ENCODE results near the gene MAGEE1. TPM values are rescaled to one million over a fixed set of nuclear protein-coding genes. Genes with fewer than 3 reads are reported as not detected.

MAGEE1 gene
- total and polyA plus RNA-seq, 2 donors (not counting 1 experiment from before 2014, with no cell fraction given), result 0.52 to 1.2 TPM

DNA sequence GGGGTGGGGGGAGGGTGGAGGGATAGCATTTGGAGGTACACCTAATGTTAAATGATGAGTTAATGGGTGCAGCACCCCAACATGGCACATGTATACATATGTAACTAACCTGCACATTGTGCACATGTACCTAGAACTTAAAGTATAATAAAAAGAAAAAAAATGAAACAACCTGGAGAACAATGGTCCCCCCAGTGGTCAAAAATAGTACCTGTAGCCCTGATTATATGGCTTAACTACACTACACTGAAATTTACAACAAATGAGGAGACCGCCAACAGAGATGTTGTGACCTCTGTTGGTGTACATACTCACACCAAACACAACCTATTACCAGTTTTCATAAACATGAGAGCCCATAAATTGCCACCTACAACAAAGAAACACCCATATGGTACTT, 7.3 kb upstream of the MAGEE1 start:
- no peak overlapping the region for H3K4me3 ChIP-seq (replicated peaks in 1 of 4; ENCODE audit: control extremely low read depth in 1 of 4, insufficient read depth in 1 of 4, low read depth in 3 of 4, low read length in 4 of 4)
- H3K27me3 ChIP-seq (ENCODE audit: control insufficient read depth, insufficient read depth, low read length), result no peaks in the 10 kb centered on the region
- no peak overlapping the region for H3K9ac ChIP-seq (ENCODE audit: insufficient read depth, low read length)
- no peaks in the 10 kb centered on the region for H3K79me2 ChIP-seq (ENCODE audit: control insufficient read depth, insufficient read depth, low read length)
- no peak overlapping the region for H3K27ac ChIP-seq (ENCODE audit: insufficient read depth, low read length)
- no peaks in the 10 kb centered on the region for H4K20me1 ChIP-seq (ENCODE audit: control insufficient read depth, extremely low read depth, insufficient read depth, low read length)
- TF ChIP-seq, protein P1, sequence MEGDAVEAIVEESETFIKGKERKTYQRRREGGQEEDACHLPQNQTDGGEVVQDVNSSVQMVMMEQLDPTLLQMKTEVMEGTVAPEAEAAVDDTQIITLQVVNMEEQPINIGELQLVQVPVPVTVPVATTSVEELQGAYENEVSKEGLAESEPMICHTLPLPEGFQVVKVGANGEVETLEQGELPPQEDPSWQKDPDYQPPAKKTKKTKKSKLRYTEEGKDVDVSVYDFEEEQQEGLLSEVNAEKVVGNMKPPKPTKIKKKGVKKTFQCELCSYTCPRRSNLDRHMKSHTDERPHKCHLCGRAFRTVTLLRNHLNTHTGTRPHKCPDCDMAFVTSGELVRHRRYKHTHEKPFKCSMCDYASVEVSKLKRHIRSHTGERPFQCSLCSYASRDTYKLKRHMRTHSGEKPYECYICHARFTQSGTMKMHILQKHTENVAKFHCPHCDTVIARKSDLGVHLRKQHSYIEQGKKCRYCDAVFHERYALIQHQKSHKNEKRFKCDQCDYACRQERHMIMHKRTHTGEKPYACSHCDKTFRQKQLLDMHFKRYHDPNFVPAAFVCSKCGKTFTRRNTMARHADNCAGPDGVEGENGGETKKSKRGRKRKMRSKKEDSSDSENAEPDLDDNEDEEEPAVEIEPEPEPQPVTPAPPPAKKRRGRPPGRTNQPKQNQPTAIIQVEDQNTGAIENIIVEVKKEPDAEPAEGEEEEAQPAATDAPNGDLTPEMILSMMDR (conservative IDR thresholded peaks at IDR 0.05 in 1 of 2, IDR thresholded peaks at IDR 0.05 in 1 of 2; ENCODE audit: low read depth in 1 of 2, low read length in 2 of 2), result no peak
- no peak for TF ChIP-seq EZH2 (IDR thresholded peaks at IDR 0.05; ENCODE audit: low read length, missing control alignments)
- no peaks in the 10 kb centered on the region for H3K36me3 ChIP-seq (ENCODE audit: control insufficient read depth, insufficient read depth, low read length)
- no peak for DNase-seq (ENCODE audit: low read depth in 2 of 2)
- H3K4me2 ChIP-seq (ENCODE audit: extremely low read depth, insufficient read depth, low read length), result no peak overlapping the region
- no peaks in the 10 kb centered on the region for H3K9me3 ChIP-seq (ENCODE audit: control insufficient read depth, insufficient read depth, low read depth, low read length)
- no peak overlapping the region for H2AFZ ChIP-seq (ENCODE audit: low read length)
- H3K4me1 ChIP-seq (ENCODE audit: control insufficient read depth, extremely low read depth, insufficient read depth, low read length), result no peaks in the 10 kb centered on the region

DNA sequence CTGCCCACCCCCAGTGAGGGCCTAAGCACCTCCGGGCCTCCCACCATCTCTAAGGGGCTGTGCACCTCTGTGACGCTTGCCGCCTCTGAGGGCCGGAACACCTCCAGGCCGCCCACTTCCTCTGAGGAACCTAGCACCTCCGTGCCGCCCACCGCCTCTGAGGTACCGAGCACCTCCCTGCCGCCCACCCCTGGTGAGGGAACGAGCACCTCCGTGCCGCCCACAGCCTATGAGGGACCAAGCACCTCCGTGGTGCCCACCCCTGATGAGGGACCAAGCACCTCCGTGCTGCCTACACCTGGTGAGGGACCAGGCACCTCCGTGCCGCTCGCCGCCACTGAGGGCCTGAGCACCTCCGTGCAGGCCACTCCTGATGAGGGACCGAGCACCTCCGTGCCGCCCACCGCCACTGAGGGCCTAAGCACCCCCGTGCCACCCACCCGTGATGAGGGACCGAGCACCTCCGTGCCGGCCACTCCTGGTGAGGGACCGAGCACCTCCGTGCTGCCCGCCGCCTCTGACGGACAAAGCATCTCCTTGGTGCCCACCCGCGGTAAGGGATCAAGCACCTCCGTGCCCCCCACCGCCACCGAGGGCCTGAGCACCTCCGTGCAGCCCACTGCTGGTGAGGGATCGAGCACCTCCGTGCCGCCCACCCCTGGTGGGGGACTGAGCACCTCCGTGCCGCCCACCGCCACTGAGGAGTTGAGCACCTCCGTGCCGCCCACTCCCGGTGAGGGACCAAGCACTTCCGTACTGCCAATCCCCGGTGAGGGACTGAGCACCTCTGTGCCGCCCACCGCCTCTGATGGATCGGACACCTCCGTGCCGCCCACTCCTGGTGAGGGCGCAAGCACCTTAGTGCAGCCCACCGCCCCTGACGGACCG, 977 bp downstream of the MAGEE1 start:
- H3K27me3 ChIP-seq (ENCODE audit: control insufficient read depth, insufficient read depth, low read length), result no peaks in the 10 kb centered on the region
- peak overlapping the region; percentile 53 for H3K9ac ChIP-seq (ENCODE audit: insufficient read depth, low read length)
- no peak for DNase-seq (ENCODE audit: low read depth in 2 of 2)

DNA sequence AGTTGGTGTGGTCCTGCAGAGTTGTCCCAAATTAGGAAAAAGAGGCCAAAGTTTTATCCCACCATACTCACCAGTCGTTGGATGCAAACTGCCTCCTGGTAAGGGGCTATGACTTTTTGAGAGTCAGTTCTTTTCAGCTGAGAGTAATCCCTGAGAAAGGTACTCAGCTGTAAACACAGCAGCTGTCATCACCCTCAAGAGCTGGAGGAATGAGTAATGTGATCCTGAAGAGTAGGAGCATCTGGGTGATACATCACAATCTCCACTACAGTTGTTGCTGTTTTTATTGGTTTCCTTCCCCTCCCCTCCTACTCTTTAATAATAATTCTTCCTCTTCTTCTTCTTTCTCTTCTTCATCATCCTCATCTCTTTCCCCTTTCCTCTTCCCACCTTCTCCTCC, 5.7 kb downstream of the MAGEE1 start:
- no peak for DNase-seq (ENCODE audit: low read depth in 2 of 2)
- no peak overlapping the region for H2AFZ ChIP-seq (ENCODE audit: low read length)
- H3K79me2 ChIP-seq (ENCODE audit: control insufficient read depth, insufficient read depth, low read length), result no peaks in the 10 kb centered on the region
- H3K36me3 ChIP-seq (ENCODE audit: control insufficient read depth, insufficient read depth, low read length), result no peaks in the 10 kb centered on the region
- no peak overlapping the region for H3K9ac ChIP-seq (ENCODE audit: insufficient read depth, low read length)
- no peak overlapping the region for H3K4me2 ChIP-seq (ENCODE audit: extremely low read depth, insufficient read depth, low read length)
- no peaks in the 10 kb centered on the region for H3K27me3 ChIP-seq (ENCODE audit: control insufficient read depth, insufficient read depth, low read length)
- no peak overlapping the region for H3K4me3 ChIP-seq (replicated peaks in 1 of 4; ENCODE audit: control extremely low read depth in 1 of 4, insufficient read depth in 1 of 4, low read depth in 3 of 4, low read length in 4 of 4)
- H4K20me1 ChIP-seq (ENCODE audit: control insufficient read depth, extremely low read depth, insufficient read depth, low read length), result no peaks in the 10 kb centered on the region
- no peaks in the 10 kb centered on the region for H3K9me3 ChIP-seq (ENCODE audit: control insufficient read depth, insufficient read depth, low read depth, low read length)
- no peaks in the 10 kb centered on the region for H3K4me1 ChIP-seq (ENCODE audit: control insufficient read depth, extremely low read depth, insufficient read depth, low read length)
- no peak overlapping the region for H3K27ac ChIP-seq (ENCODE audit: insufficient read depth, low read length)
- TF ChIP-seq, protein P1 (conservative IDR thresholded peaks at IDR 0.05 in 1 of 2, IDR thresholded peaks at IDR 0.05 in 1 of 2; ENCODE audit: low read depth in 1 of 2, low read length in 2 of 2), result no peak
- no peak for TF ChIP-seq EZH2 (IDR thresholded peaks at IDR 0.05; ENCODE audit: low read length, missing control alignments)

More for the DNA sequence above, 977 bp downstream of the MAGEE1 start:
- Histone ChIP-seq H3K4me2 (ENCODE audit: extremely low read depth, insufficient read depth, low read length) (peak overlapping the region; percentile 66), H3K4me3 (replicated peaks in 1 of 4; ENCODE audit: control extremely low read depth in 1 of 4, insufficient read depth in 1 of 4, low read depth in 3 of 4, low read length in 4 of 4) (peak overlapping the region; percentile 53 to 65 (median 56)), H3K79me2 (ENCODE audit: control insufficient read depth, insufficient read depth, low read length) (no peaks in the 10 kb centered on the region), H3K27ac (ENCODE audit: insufficient read depth, low read length) (no peak overlapping the region), H3K9me3 (ENCODE audit: control insufficient read depth, insufficient read depth, low read depth, low read length) (no peaks in the 10 kb centered on the region), H3K4me1 (ENCODE audit: control insufficient read depth, extremely low read depth, insufficient read depth, low read length) (no peaks in the 10 kb centered on the region), H2AFZ (ENCODE audit: low read length) (peak overlapping the region; percentile 67), H4K20me1 (ENCODE audit: control insufficient read depth, extremely low read depth, insufficient read depth, low read length) (no peaks in the 10 kb centered on the region), H3K36me3 (ENCODE audit: control insufficient read depth, insufficient read depth, low read length) (no peaks in the 10 kb centered on the region)
- TF ChIP-seq EZH2 (IDR thresholded peaks at IDR 0.05; ENCODE audit: low read length, missing control alignments), result no peak
- TF ChIP-seq, protein P1 (conservative IDR thresholded peaks at IDR 0.05 in 1 of 2, IDR thresholded peaks at IDR 0.05 in 1 of 2; ENCODE audit: low read depth in 1 of 2, low read length in 2 of 2), result no peak
